ENCODE measurements around the gene SRRM5.
"Not testable (repeated sequence)": the region's sequence is repeated elsewhere in the genome, so short reads cannot be mapped to it uniquely, and the experiment has no call there.

The SRRM5 gene, protein sequence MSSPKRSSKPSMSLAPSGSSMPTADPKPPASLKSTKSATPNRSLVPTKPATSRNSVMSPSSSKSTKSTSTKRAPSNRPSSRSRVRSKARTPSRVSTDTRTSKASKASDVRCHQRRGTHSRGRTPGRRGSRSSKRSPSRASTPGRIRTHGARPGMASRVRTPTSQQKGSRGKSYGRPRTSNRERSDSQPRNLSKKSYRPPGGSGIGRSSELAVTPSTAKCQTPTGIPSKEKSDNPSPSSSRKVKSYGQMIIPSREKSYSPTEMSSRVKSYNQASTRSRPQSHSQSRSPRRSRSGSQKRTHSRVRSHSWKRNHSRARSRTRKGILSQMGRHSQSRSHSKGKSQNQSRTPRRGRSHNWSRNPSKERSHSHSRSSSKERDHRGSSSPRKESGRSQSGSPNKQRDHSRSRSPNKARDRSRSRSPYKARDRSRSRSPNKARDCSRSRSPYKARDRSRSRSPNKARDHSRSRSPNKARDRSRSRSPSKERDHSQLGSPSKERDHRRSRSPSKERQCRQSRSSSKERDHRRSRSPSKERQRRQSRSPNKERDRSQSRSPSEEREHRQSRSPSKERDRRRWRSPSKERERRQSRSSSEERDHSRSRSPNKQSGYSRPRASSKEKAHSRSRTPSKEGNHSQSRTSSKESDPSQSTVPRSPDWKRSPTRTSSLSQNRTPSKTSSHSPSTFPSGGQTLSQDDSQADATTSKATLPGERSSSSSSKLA

GRCh38 chr19:43611788-43612187 is at the start of gene SRRM5:
TSS of gene SRRM5 (plus strand) at chr19:43612088. CDS start at chr19:43612122, 34 bp downstream.
- no peak for DNase-seq

GRCh38 chr19:43562226-43562697 is 49.6 kb upstream of the SRRM5 start:
- DNase-seq = no peak

DNA sequence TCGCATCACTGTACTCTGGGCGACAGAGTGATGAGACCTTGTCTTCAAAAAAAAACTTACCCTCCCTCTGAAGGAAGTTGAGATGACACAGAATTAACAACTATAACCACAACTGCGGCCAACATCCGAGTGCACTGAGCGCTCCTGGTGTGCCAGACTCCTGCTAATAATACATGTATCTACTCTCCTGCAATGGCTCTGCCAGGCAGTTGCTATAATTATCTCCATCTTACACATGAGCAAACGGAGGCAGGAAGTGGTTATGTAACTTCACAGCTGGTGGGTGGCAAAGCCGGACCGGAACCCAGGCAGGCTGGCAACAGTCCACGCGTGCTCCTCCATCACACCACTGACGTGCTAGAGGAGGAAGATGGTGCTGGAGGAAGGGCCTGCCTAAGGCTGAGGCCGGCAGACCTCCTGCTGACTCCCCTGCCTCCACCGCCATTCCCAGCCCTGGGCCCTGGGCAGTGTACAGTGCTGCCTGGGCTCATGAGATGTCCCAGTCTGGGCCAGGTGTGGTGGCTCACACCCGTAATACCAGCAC is 49.1 kb upstream of the SRRM5 start:
- peak; percentile 41 for DNase-seq

- no peak for DNase-seq
These were observed 48.0 kb upstream of the SRRM5 start for GRCh38 chr19:43563816-43564457.

- no peak for DNase-seq
These were observed 47.1 kb upstream of the SRRM5 start for GRCh38 chr19:43564800-43565199.

GRCh38 chr19:43569657-43570056 is 42.2 kb upstream of the SRRM5 start:
- no peak for DNase-seq

DNA sequence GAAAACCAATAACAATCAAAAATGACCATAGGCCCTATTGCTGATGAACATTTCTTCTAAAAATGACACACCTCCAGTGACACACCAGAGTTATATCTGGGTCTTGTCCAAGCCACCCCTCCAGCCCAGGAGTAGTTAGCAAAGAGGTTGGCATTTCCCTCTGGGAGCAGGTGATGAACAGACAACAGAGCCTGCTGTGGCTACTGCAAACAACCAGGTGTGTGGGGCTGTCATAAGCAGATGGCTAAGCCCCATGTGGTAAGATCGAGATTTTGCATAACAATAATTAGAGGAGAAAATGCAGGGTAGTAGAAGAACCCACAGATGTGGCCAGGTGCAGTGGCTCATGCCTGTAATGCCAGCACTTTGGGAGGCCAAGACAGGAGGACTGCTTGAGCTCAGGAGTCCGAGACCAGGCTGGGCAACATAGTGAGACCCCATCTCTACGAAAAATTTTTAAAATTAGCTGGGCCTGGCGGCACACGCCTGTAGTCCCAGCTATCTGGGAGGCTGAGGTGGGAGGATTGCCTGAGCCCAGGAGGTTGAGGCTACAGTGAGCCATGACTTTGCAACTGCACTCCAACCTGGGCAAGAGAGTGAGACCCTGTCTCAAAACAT is 41.6 kb upstream of the SRRM5 start:
- peak; percentile 57 for DNase-seq

DNA sequence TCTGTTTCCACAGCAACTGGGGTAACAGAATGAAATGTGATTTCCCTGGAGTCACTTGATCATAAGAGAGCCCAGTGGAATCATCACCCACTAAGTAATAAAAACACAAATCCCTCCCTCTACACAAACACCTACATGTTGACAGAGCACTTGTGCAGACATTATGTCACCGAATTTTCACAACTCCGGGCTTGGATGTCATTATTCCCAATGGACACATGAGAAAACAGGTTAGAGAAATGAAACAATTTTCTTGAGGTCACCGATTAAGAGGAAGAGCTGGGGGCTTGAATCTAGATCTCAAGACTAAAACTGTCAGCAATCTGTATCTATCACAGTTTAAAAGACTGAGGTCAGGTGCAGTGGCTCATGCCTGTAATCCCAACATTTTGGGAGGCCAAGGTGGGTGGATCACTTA is 39.7 kb upstream of the SRRM5 start:
- DNase-seq = peak; percentile 37

DNA sequence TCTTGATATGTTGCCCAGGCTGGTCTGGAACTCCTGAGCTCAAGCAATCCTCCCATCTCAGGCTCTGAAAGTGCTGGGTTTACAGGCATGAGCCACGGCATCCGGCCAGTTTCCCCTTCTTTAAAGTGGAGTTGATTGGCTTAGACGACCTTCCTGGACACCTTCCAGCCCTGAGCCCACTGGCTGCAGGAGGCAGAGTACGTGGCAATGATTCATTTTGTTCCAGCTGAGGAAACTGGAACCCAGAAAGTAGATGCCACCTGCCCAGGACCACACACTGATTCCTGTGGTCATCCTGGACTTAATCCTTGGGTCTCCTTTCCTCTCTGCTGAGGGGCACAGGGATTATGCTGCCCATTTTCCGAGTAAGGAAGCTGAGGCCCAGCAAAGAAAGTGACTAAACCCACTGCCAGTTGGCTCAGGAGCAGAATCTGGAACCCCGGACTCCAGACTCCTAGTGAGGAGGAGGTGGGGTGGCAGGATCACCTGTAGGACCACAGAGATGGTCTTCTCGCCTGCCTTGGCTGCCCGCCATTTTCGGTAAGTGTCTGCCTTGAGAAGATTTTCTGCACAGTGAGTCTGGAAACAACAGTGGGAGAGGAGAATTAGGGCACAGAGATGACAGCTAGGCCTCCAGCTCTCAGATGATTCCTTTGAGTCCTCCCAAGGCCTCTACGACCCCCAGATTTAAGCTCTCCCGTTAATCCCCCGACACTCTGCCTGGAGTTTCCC is 37.3 kb upstream of the SRRM5 start:
- DNase-seq = no peak

- DNase-seq = peak; percentile 94
These were observed 36.5 kb upstream of the SRRM5 start, which contains the start of the genes PINLYP and XRCC1 for GRCh38 chr19:43575156-43575950. TSS of gene PINLYP (plus strand) at chr19:43575801. CDS start at chr19:43577192, 1,391 bp downstream. TSS of gene XRCC1 (minus strand) at chr19:43575527. CDS start at chr19:43575458, 69 bp downstream.

GRCh38 chr19:43575955-43576878 is 35.7 kb upstream of the SRRM5 start:
- DNase-seq = peak; percentile 22

GRCh38 chr19:43578787-43579186 is 33.1 kb upstream of the SRRM5 start:
- DNase-seq = no peak

- no peak for DNase-seq
These were observed 30.4 kb upstream of the SRRM5 start for GRCh38 chr19:43581467-43581866.

DNA sequence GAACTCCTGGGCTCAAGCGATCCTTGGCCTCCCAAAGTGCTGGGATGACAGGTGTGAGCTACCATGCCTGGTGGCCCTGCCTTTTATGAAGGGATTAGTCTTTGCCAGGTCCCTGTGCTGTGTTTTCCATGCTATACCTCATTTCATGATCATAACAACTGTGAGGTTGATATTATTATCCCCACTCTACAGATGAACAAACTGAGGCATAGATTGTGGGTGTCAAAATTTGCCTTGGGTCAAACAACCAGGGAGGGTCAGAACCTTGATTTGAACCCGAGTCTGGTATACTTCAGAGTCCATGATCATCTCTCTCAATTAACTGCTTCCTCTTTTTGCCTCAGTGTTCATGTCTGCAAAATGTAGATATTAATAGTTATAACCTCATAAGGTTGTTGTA is 29.4 kb upstream of the SRRM5 start:
- DNase-seq = no peak

DNA sequence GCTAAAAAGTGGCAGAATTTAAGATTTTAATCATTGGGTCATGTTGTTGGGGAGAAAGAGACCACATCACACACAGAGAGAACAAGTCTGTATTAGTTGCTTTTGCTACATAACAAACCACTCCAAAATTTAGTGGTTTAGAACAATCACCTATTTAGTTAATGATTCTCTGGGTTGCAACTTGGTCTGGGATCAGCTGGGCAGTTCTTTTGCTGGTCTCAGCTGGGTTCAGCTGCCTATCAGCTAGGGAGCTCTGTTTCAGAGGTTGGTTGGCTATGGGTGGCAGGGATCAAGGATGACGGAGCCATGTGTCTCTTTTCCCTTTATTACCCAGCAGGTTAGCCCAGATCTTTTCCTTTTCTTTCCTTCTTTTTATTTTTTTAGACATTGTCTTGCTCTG is 27.4 kb upstream of the SRRM5 start:
- DNase-seq = no peak

DNA sequence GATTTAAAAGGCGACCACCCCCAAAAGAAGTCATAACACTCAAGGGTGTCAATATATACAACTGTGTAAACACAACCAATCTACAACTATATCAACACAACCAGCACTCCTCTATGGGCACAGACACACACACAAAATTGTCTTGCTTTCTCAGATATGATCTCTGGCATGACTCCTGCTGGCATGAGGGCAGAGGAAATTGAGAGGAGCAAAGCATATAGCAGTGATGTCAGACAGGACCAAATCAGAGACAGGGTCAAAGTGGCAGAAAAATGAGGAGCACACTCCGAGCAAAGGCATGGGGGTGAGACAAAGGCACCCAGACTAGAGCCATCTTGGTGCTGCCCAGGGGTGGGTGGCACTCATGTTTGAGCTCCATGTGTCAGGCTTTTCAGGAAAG is 25.5 kb upstream of the SRRM5 start:
- DNase-seq = no peak

GRCh38 chr19:43587029-43587428 is 24.9 kb upstream of the SRRM5 start:
- DNase-seq = not testable (repeated sequence)

- DNase-seq = no peak
These were observed 22.6 kb upstream of the SRRM5 start for GRCh38 chr19:43589277-43589676.

- no peak for DNase-seq
These were observed 22.2 kb upstream of the SRRM5 start for GRCh38 chr19:43589678-43590077.
